ENCODE results near the gene DESI1. TPM values are rescaled to one million over a fixed set of nuclear protein-coding genes. Genes with fewer than 3 reads are reported as not detected.

The DESI1 gene
- total RNA-seq, 4 donors from 2014 or later: 22.3 to 39.4 (median 29.9) TPM

- Histone ChIP-seq H3K36me3 (no peaks in the 10 kb centered on the region), H3K4me1 (no peaks in the 10 kb centered on the region), H3K27me3 (no peaks in the 10 kb centered on the region), H3K27ac (no peak overlapping the region), H3K4me3 (no peak overlapping the region), H3K9me3 (no peaks in the 10 kb centered on the region)
- DNase-seq: peak in 1 of 3 donors; percentile 46
- TF ChIP-seq CTCF (IDR thresholded peaks at IDR 0.05) (no peak), POLR2A (IDR thresholded peaks at IDR 0.05) (no peak)
Observed at GRCh38 chr22:41568811-41569210, 52.0 kb downstream of the DESI1 start.

DNA sequence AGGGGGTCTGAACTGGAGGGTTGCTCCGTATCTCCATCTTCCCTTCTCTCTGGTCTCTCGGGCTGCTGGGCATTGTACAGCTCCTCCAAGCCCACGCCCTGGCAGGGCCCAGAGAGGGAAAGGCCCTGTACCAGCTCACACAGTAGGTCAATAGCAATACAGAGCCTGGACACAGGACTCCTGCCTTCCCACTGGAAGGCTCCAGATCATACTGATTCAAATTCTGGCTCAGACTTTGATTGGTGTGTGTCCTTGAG is 53.4 kb downstream of the DESI1 start:
- no peaks in the 10 kb centered on the region for H3K4me1 ChIP-seq
- no peaks in the 10 kb centered on the region for H3K36me3 ChIP-seq
- no peak overlapping the region for H3K27ac ChIP-seq
- no peak for DNase-seq
- no peaks in the 10 kb centered on the region for H3K9me3 ChIP-seq
- no peak overlapping the region for H3K4me3 ChIP-seq
- no peak for TF ChIP-seq CTCF (IDR thresholded peaks at IDR 0.05)
- TF ChIP-seq POLR2A (IDR thresholded peaks at IDR 0.05): no peak
- H3K27me3 ChIP-seq: no peaks in the 10 kb centered on the region

DNA sequence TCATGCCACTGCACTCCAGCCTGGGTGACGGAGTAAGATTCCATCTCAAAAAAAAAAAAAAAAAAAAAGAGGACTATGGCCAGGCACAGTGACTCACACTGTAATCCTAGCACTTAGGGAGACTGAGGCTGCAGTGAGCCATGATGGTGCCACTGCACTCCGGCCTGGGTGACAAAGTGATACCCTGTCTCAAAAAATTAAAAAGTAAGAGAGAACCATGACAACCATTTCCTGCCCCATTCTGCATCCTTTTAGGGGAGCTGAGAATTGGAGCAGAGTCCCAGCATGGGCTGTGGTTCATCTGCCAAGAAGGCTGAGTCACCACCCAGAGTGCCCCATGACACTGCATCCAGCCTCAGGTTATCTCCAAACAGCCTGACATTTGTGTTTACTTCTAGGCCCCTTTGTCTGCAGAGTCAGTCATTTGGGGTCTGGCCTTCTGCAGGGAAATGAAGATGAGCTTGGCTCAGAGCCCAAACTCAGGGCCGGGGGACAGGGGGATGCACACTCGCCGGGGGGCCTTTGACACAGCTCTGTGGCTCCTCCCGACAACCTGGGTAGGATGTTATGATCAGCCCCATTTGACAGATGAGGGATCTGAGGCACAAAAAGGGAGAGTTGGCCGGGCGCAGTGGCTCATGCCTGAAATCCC is 55.3 kb downstream of the DESI1 start:
- peak overlapping the region in 2 of 4 donors; percentile 26 to 50 for H3K27ac ChIP-seq
- H3K9me3 ChIP-seq: no peaks in the 10 kb centered on the region
- peaks cover 0 to 3% of the 10 kb centered on the region in 2 donors for H3K27me3 ChIP-seq
- no peak overlapping the region for H3K4me3 ChIP-seq
- DNase-seq: peak in 1 of 3 donors; percentile 49
- no peaks in the 10 kb centered on the region for H3K36me3 ChIP-seq
- no peaks in the 10 kb centered on the region for H3K4me1 ChIP-seq
- TF ChIP-seq CTCF (IDR thresholded peaks at IDR 0.05): no peak
- no peak for TF ChIP-seq POLR2A (IDR thresholded peaks at IDR 0.05)

DNA sequence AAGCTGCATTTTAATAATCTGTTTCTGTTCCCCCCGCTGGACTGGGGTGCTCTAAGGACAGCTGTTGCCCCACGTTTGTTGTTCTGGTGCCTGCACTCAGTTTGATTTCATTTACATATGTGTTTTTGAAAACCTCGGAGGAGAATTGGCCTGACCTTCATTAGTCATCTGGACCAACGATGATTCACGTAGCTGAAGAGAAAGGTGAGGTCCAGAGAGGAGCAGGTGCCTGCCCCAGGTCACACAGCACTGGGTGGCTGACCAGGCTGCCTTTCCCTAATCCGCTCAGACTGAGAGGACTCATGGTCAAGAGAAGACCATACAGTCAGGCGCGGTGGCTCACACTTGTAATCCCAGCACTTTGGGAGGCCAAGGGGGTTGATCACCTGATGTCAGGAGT is 56.3 kb downstream of the DESI1 start:
- peak in 1 of 3 donors; percentile 10 for DNase-seq
- Histone ChIP-seq H3K9me3 (no peaks in the 10 kb centered on the region), H3K27ac (peak overlapping the region in 1 of 4 donors; percentile 50), H3K27me3 (peaks cover 0 to 3% of the 10 kb centered on the region in 2 donors), H3K36me3 (no peaks in the 10 kb centered on the region), H3K4me3 (no peak overlapping the region), H3K4me1 (no peaks in the 10 kb centered on the region)
- no peak for TF ChIP-seq CTCF (IDR thresholded peaks at IDR 0.05)
- no peak for TF ChIP-seq POLR2A (IDR thresholded peaks at IDR 0.05)

DNA sequence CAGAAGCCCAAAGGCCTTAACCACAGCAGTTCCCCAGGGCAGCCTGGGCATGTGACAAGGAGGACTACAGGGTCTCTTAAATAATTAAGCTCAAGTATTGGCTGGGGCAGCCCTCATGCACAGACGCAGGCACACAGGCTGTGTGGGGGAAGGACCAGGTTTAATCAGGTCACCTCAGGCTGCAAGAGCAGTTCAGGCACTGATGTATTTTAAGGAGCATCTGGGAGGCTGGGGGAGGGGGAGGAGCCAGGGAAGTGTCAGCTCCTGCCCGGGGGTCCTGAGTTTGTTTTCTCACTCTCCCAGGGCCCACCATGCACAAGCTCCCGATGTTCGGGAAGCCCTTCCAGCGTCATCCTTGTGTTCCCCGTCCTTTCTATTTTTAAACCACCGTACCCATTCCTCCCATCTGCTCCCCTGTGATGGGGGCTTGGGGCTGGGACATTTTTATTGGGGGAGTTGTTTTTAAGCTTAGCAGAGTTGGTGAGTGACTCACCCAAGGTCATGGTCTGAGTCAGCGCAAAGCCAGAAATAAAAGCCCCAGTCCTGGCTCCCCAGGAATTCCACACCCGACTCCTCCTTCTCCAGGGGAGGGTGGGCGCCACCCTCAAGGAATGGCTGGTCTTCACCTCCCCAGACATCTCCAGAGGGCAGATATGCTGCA is 57.7 kb downstream of the DESI1 start:
- Histone ChIP-seq H3K27me3 (peaks cover 0 to 3% of the 10 kb centered on the region in 2 donors), H3K4me1 (no peaks in the 10 kb centered on the region), H3K4me3 (no peak overlapping the region), H3K27ac (peak overlapping the region in 1 of 4 donors; percentile 18), H3K9me3 (no peaks in the 10 kb centered on the region), H3K36me3 (no peaks in the 10 kb centered on the region)
- TF ChIP-seq POLR2A (IDR thresholded peaks at IDR 0.05) (no peak), CTCF (IDR thresholded peaks at IDR 0.05) (no peak)
- DNase-seq: peak in 1 of 3 donors; percentile 22
